Muscle of arm (tissue), 12 donors: ENCODE measurements around the gene STX8. TPM values are rescaled to one million over a fixed set of nuclear protein-coding genes. Genes with fewer than 3 reads are reported as not detected.
"Not testable (repeated sequence)": the region's sequence is repeated elsewhere in the genome, so short reads cannot be mapped to it uniquely, and the experiment has no call there.

Experiments
- DNase-seq: peaks from one replicate; pipeline ENCODE4 v3.0.0-alpha.2; 2013
- polyA plus RNA-seq, 12 donors: library from polyadenylated mRNA; unstranded; fragments of 120-200 nt; gene quantifications; one replicate each; pipeline ENCODE4 v1.2.1, GENCODE V29; 2013; ENCODE audit not compliant: insufficient read length in 12 of 12

Gene STX8
- polyA plus RNA-seq, 12 donors = 28.4 to 53.1 (median 46.2) TPM; not detected in 1

- DNase-seq = no peak
These were observed 62.4 kb downstream of the STX8 start for GRCh38 chr17:9513266-9513665.

GRCh38 chr17:9512323-9513168, 63.1 kb downstream of the STX8 start:
- no peak for DNase-seq

GRCh38 chr17:9509236-9509816, 66.3 kb downstream of the STX8 start:
- DNase-seq = no peak

- DNase-seq = no peak
These were observed 76.6 kb downstream of the STX8 start for GRCh38 chr17:9499041-9499440.

GRCh38 chr17:9498490-9498889, 77.1 kb downstream of the STX8 start:
- DNase-seq = no peak

GRCh38 chr17:9488556-9488955, 87.1 kb downstream of the STX8 start:
- no peak for DNase-seq

GRCh38 chr17:9487406-9487805, 88.2 kb downstream of the STX8 start:
- DNase-seq = no peak

- no peak for DNase-seq
These were observed 90.8 kb downstream of the STX8 start for GRCh38 chr17:9484789-9485188.

- DNase-seq = no peak
These were observed 95.7 kb downstream of the STX8 start for GRCh38 chr17:9479964-9480363.

- DNase-seq = no peak
These were observed 96.7 kb downstream of the STX8 start for GRCh38 chr17:9478889-9479288.

GRCh38 chr17:9475101-9475658, 100.4 kb downstream of the STX8 start:
- DNase-seq = no peak

- DNase-seq = no peak
These were observed 101.9 kb downstream of the STX8 start for GRCh38 chr17:9473711-9474110.

- DNase-seq = no peak
These were observed 103.1 kb downstream of the STX8 start for GRCh38 chr17:9472541-9472940.

GRCh38 chr17:9472094-9472493, 103.5 kb downstream of the STX8 start:
- no peak for DNase-seq

GRCh38 chr17:9470171-9470570, 105.4 kb downstream of the STX8 start:
- no peak for DNase-seq

- no peak for DNase-seq
These were observed 106.7 kb downstream of the STX8 start for GRCh38 chr17:9468937-9469336.

GRCh38 chr17:9468532-9468931, 107.1 kb downstream of the STX8 start:
- DNase-seq = no peak

GRCh38 chr17:9467518-9467917, 108.1 kb downstream of the STX8 start:
- no peak for DNase-seq

- no peak for DNase-seq
These were observed 110.3 kb downstream of the STX8 start for GRCh38 chr17:9465210-9465921.

GRCh38 chr17:9457005-9457404, 118.6 kb downstream of the STX8 start:
- no peak for DNase-seq

GRCh38 chr17:9456330-9456729, 119.3 kb downstream of the STX8 start:
- no peak for DNase-seq

GRCh38 chr17:9451934-9452333, 123.7 kb downstream of the STX8 start:
- DNase-seq = no peak

- DNase-seq = not testable (repeated sequence)
These were observed 128.3 kb downstream of the STX8 start for GRCh38 chr17:9447298-9447697.
